Measurements from ENCODE around the gene HK1. TPM values are rescaled to one million over a fixed set of nuclear protein-coding genes. Genes with fewer than 3 reads are reported as not detected.

The HK1 gene
- total RNA-seq, 4 donors from 2014 or later = 27.3 to 54.0 (median 30.1) TPM

GRCh38 chr10:69385454-69386350, 107.4 kb downstream of the HK1 start:
- peaks cover 0 to 90% (median 10%) of the 10 kb centered on the region in 3 donors for H3K36me3 ChIP-seq
- H3K9me3 ChIP-seq = no peaks in the 10 kb centered on the region
- TF ChIP-seq CTCF (IDR thresholded peaks at IDR 0.05) (no peak), POLR2A (IDR thresholded peaks at IDR 0.05) (no peak), EP300 (IDR thresholded peaks at IDR 0.05) (no peak)
- no peak overlapping the region for H3K27ac ChIP-seq
- no peak for DNase-seq (ENCODE audit: low spot score in 2 of 2)
- H3K4me1 ChIP-seq = peaks cover 0 to 19% (median 0%) of the 10 kb centered on the region in 4 donors
- WGBS, 2 donors = 92 to 95% methylated on average over 11 of the region's 11 CpGs
- no peaks in the 10 kb centered on the region for H3K27me3 ChIP-seq
- H3K4me3 ChIP-seq = no peak overlapping the region

GRCh38 chr10:69387500-69387899, 109.2 kb downstream of the HK1 start:
- no peak for DNase-seq (ENCODE audit: low spot score in 2 of 2)

GRCh38 chr10:69388488-69388887, 110.2 kb downstream of the HK1 start:
- Histone ChIP-seq H3K36me3 (peaks cover 0 to 79% (median 10%) of the 10 kb centered on the region in 3 donors), H3K4me1 (peaks cover 0 to 22% (median 3%) of the 10 kb centered on the region in 4 donors), H3K27me3 (no peaks in the 10 kb centered on the region), H3K9me3 (no peaks in the 10 kb centered on the region), H3K27ac (no peak overlapping the region), H3K4me3 (no peak overlapping the region)
- 95 to 99% methylated on average over 2 of the region's 2 CpGs for whole genome bisulfite sequencing, 2 donors
- no peak for DNase-seq (ENCODE audit: low spot score in 2 of 2)
- TF ChIP-seq CTCF (IDR thresholded peaks at IDR 0.05) (no peak), POLR2A (IDR thresholded peaks at IDR 0.05) (no peak), EP300 (IDR thresholded peaks at IDR 0.05) (no peak)

More at GRCh38 chr10:69387500-69387899, 109.2 kb downstream of the HK1 start:
- no peaks in the 10 kb centered on the region for H3K9me3 ChIP-seq
- H3K36me3 ChIP-seq = peaks cover 0 to 88% (median 10%) of the 10 kb centered on the region in 3 donors
- no peak overlapping the region for H3K4me3 ChIP-seq
- WGBS, 2 donors = 82 to 89% methylated on average over 3 of the region's 3 CpGs
- TF ChIP-seq CTCF (IDR thresholded peaks at IDR 0.05) (no peak), POLR2A (IDR thresholded peaks at IDR 0.05) (no peak), EP300 (IDR thresholded peaks at IDR 0.05) (no peak)
- peaks cover 0 to 25% (median 3%) of the 10 kb centered on the region in 4 donors for H3K4me1 ChIP-seq
- no peak overlapping the region for H3K27ac ChIP-seq
- H3K27me3 ChIP-seq = no peaks in the 10 kb centered on the region

GRCh38 chr10:69389827-69390490, 111.7 kb downstream of the HK1 start:
- no peak for DNase-seq (ENCODE audit: low spot score in 2 of 2)
- H3K4me1 ChIP-seq = peaks cover 0 to 15% (median 3%) of the 10 kb centered on the region in 4 donors
- H3K27ac ChIP-seq = no peak overlapping the region
- WGBS, 2 donors = 63 to 72% methylated on average over 8 of the region's 8 CpGs
- H3K27me3 ChIP-seq = no peaks in the 10 kb centered on the region
- H3K36me3 ChIP-seq = peaks cover 0 to 78% (median 7%) of the 10 kb centered on the region in 3 donors
- no peak overlapping the region for H3K4me3 ChIP-seq
- TF ChIP-seq EP300 (IDR thresholded peaks at IDR 0.05) (no peak), POLR2A (IDR thresholded peaks at IDR 0.05) (no peak), CTCF (IDR thresholded peaks at IDR 0.05) (no peak)
- no peaks in the 10 kb centered on the region for H3K9me3 ChIP-seq

- WGBS, 2 donors = 92% methylated on average over 6 of the region's 6 CpGs
- no peak for TF ChIP-seq EP300 (IDR thresholded peaks at IDR 0.05)
- no peak for TF ChIP-seq POLR2A (IDR thresholded peaks at IDR 0.05)
- no peak for TF ChIP-seq CTCF (IDR thresholded peaks at IDR 0.05)
- DNase-seq (ENCODE audit: low spot score in 2 of 2) = no peak
- H3K9me3 ChIP-seq = no peaks in the 10 kb centered on the region
- H3K36me3 ChIP-seq = peaks cover 0 to 77% (median 10%) of the 10 kb centered on the region in 3 donors
- H3K4me3 ChIP-seq = no peak overlapping the region
- H3K4me1 ChIP-seq = peaks cover 0 to 15% (median 3%) of the 10 kb centered on the region in 4 donors
- no peaks in the 10 kb centered on the region for H3K27me3 ChIP-seq
- H3K27ac ChIP-seq = no peak overlapping the region
Measured at GRCh38 chr10:69391158-69391557, 112.9 kb downstream of the HK1 start.

Measured in tibial nerve (tissue), 4 donors.